NOMO-1 treated with dmso at 0.1 percent for 144 hours (cell line): ENCODE results near the gene SH3BP4.
"Not testable (repeated sequence)": the region's sequence is repeated elsewhere in the genome, so short reads cannot be mapped to it uniquely, and the experiment has no call there.

ENCODE experiments used
- DNase-seq: peaks from one replicate; lab custom pipeline; 2025; ENCODE audit not compliant: unreplicated experiment; lab: John Stamatoyannopoulos, UW

Gene SH3BP4

GRCh38 chr2:235010117-235010714, 58.4 kb downstream of the SH3BP4 start:
- DNase-seq, result no peak

- DNase-seq, result no peak
Measured at GRCh38 chr2:235011607-235011928, 59.8 kb downstream of the SH3BP4 start.

- no peak for DNase-seq
Measured at GRCh38 chr2:235011929-235012631, 60.3 kb downstream of the SH3BP4 start.

- DNase-seq, result no peak
Measured at GRCh38 chr2:235017441-235017840, 65.6 kb downstream of the SH3BP4 start.

GRCh38 chr2:235018838-235019237, 67.0 kb downstream of the SH3BP4 start:
- DNase-seq, result no peak

- DNase-seq, result not testable (repeated sequence)
Measured at GRCh38 chr2:235020141-235020540, 68.3 kb downstream of the SH3BP4 start.

GRCh38 chr2:235021752-235022151, 69.9 kb downstream of the SH3BP4 start:
- no peak for DNase-seq

GRCh38 chr2:235024191-235024860, 72.5 kb downstream of the SH3BP4 start:
- no peak for DNase-seq

- no peak for DNase-seq
Measured at GRCh38 chr2:235024931-235025773, 73.3 kb downstream of the SH3BP4 start.

- no peak for DNase-seq
Measured at GRCh38 chr2:235025800-235026536, 74.2 kb downstream of the SH3BP4 start.

- DNase-seq, result no peak
Measured at GRCh38 chr2:235026649-235027557, 75.1 kb downstream of the SH3BP4 start.

- no peak for DNase-seq
Measured at GRCh38 chr2:235027558-235028214, 75.9 kb downstream of the SH3BP4 start.

- no peak for DNase-seq
Measured at GRCh38 chr2:235028646-235029045, 76.8 kb downstream of the SH3BP4 start.

GRCh38 chr2:235029054-235029453, 77.2 kb downstream of the SH3BP4 start:
- no peak for DNase-seq

- no peak for DNase-seq
Measured at GRCh38 chr2:235030126-235030525, 78.3 kb downstream of the SH3BP4 start.

GRCh38 chr2:235030936-235031335, 79.1 kb downstream of the SH3BP4 start:
- no peak for DNase-seq

- no peak for DNase-seq
Measured at GRCh38 chr2:235031686-235032373, 80.0 kb downstream of the SH3BP4 start.

GRCh38 chr2:235032466-235032865, 80.6 kb downstream of the SH3BP4 start:
- no peak for DNase-seq

GRCh38 chr2:235032949-235033348, 81.1 kb downstream of the SH3BP4 start:
- no peak for DNase-seq
